IMR-90 (cell line): ENCODE results near the gene GPR62. TPM values are rescaled to one million over a fixed set of nuclear protein-coding genes. Genes with fewer than 3 reads are reported as not detected.

ENCODE experiments used
- ATAC-seq: fragments of 200-7000 bp; cut with Tn5 transposase; 2 replicates; pipeline ENCODE4 v1.9.1; 2020; ENCODE audit warnings: low read depth, mild to moderate bottlenecking, moderate library complexity
- BruUV-seq: library from RNA; stranded (reverse); fragments of 400-500 nt; replicated peaks from 2 replicates; lab custom pipeline; 2021; lab: Mats Ljungman, UMichigan
- CTCF ChIA-PET: fragments of 300-600 bp; formaldehyde crosslinking; extraction: SDS; loops from one replicate; lab custom pipeline; 2021; ENCODE audit warnings: antibody characterized with exemption; lab: Yijun Ruan, JAX
- POLR2A ChIA-PET: fragments of 300-600 bp; sonication (Branson Sonifier 250); formaldehyde crosslinking; loops from one replicate; lab custom pipeline; 2022; ENCODE audit warnings: antibody characterized with exemption; ENCODE audit not compliant: unreplicated experiment; lab: Charles Lee
- DNase-seq: peaks from one replicate; pipeline ENCODE4 v3.0.0; 2013
- H2AFZ ChIP-seq: replicated peaks from 2 replicates; pipeline ENCODE3; 2013; ENCODE audit warnings: low read length, mild to moderate bottlenecking; ENCODE audit not compliant: poor library complexity
- H2AK5ac ChIP-seq: 2 replicates; pipeline ENCODE4 v1.6.1; 2013; ENCODE audit warnings: low read depth, low read length, inconsistent platforms
- H2AK9ac ChIP-seq: replicated peaks from 2 replicates; pipeline ENCODE3; 2013; ENCODE audit warnings: mild to moderate bottlenecking, low read depth, low read length, moderate library complexity; ENCODE audit not compliant: poor library complexity
- H2BK120ac ChIP-seq: 2 replicates; pipeline ENCODE4 v1.6.1; 2013; ENCODE audit warnings: low read depth, low read length, inconsistent platforms
- H2BK15ac ChIP-seq: 3 replicates; pipeline ENCODE4 v1.6.1; 2013; ENCODE audit warnings: low read depth, low read length, inconsistent platforms
- H2BK20ac ChIP-seq: 2 replicates; pipeline ENCODE4 v1.6.1; 2013; ENCODE audit warnings: low read depth, mild to moderate bottlenecking, inconsistent platforms, low read length, moderate library complexity
- H2BK5ac ChIP-seq: 2 replicates; pipeline ENCODE4 v1.6.1; 2013; ENCODE audit warnings: mild to moderate bottlenecking, low read depth, low read length, inconsistent platforms; ENCODE audit not compliant: poor library complexity, severe bottlenecking
- H3K14ac ChIP-seq: replicated peaks from 2 replicates; pipeline ENCODE4 v1.6.1; 2013; ENCODE audit warnings: low read depth, low read length, inconsistent platforms
- H3K18ac ChIP-seq: 2 replicates; pipeline ENCODE4 v1.6.1; 2013; ENCODE audit warnings: low read depth, low read length, control low read depth
- H3K23ac ChIP-seq: 2 replicates; pipeline ENCODE4 v1.6.1; 2013; ENCODE audit warnings: low read depth, low read length, inconsistent platforms
- H3K27ac ChIP-seq: 2 replicates; pipeline ENCODE4 v1.5.1; 2013; ENCODE audit warnings: mild to moderate bottlenecking, control low read depth, low read length; ENCODE audit not compliant: insufficient read depth
- H3K27me3 ChIP-seq: 2 replicates; pipeline ENCODE4 v1.6.1; 2013; ENCODE audit warnings: low read length; ENCODE audit not compliant: control insufficient read depth, insufficient read depth
- H3K36me3 ChIP-seq: 2 replicates; pipeline ENCODE4 v1.6.1; 2013; ENCODE audit warnings: low read length, mixed read lengths; ENCODE audit not compliant: control insufficient read depth, insufficient read depth
- H3K4ac ChIP-seq: 2 replicates; pipeline ENCODE4 v1.6.1; 2013; ENCODE audit warnings: low read depth, low read length, inconsistent platforms
- H3K4me1 ChIP-seq: 2 replicates; pipeline ENCODE4 v1.6.1; 2013; ENCODE audit warnings: low read length, mixed read lengths; ENCODE audit not compliant: control insufficient read depth, insufficient read depth
- H3K4me2 ChIP-seq: 2 replicates; pipeline ENCODE4 v1.6.1; 2013; ENCODE audit warnings: low read depth, mild to moderate bottlenecking, control low read depth, low read length, moderate library complexity
- H3K4me3 ChIP-seq: 2 replicates; pipeline ENCODE4 v1.5.1; 2013; ENCODE audit warnings: low read depth, mild to moderate bottlenecking, control low read depth, low read length, moderate library complexity; ENCODE audit not compliant: insufficient read depth
- H3K56ac ChIP-seq: 2 replicates; pipeline ENCODE4 v1.6.1; 2013; ENCODE audit warnings: low read length, inconsistent platforms; ENCODE audit not compliant: insufficient read depth; ENCODE audit errors: extremely low read depth
- H3K79me1 ChIP-seq, 2 experiments: 2 replicates each; pipeline ENCODE4 v1.6.1; 2013; ENCODE audit warnings: low read length in 2 of 2, inconsistent platforms in 1 of 2, low read depth in 1 of 2
- H3K9ac ChIP-seq: 2 replicates; pipeline ENCODE4 v1.6.1; 2013; ENCODE audit warnings: low read depth, low read length, control low read depth
- H3K9me1 ChIP-seq: 2 replicates; pipeline ENCODE4 v1.6.1; 2013; ENCODE audit warnings: low read length, inconsistent platforms; ENCODE audit not compliant: insufficient read depth
- H3K9me3 ChIP-seq: 2 replicates; pipeline ENCODE4 v1.6.1; 2013; ENCODE audit warnings: low read length; ENCODE audit not compliant: control insufficient read depth, insufficient read depth
- H4K20me1 ChIP-seq: 2 replicates; pipeline ENCODE4 v1.6.1; 2013; ENCODE audit warnings: low read length, inconsistent platforms; ENCODE audit not compliant: insufficient read depth
- H4K5ac ChIP-seq: 2 replicates; pipeline ENCODE4 v1.6.1; 2013; ENCODE audit warnings: mild to moderate bottlenecking, low read depth, low read length, control low read depth
- H4K8ac ChIP-seq, 2 experiments: 2 replicates each; pipeline ENCODE4 v1.6.1; 2013; ENCODE audit warnings: low read depth in 2 of 2, low read length in 2 of 2, control low read depth in 1 of 2, inconsistent platforms in 1 of 2
- H4K91ac ChIP-seq: 2 replicates; pipeline ENCODE4 v1.6.1; 2013; ENCODE audit warnings: low read depth, low read length, inconsistent platforms; ENCODE audit not compliant: insufficient read depth
- MAFK ChIP-seq: IDR thresholded peaks from 2 replicates; pipeline ENCODE4 v1.6.1; 2012; ENCODE audit warnings: low read depth, low read length, improper control_type of control experiment
- WGBS, 2 experiments: methylation state at CpG; one replicate each; pipeline versions ENCODE4 v1.1.5 to v1.1.7; 2013; ENCODE audit warnings: missing lambda C conversion rate in 2 of 2; ENCODE audit not compliant: insufficient read length in 1 of 2; ENCODE audit errors: extremely low coverage in 2 of 2; 5-methylcytosine and 5-hydroxymethylcytosine counted together
- dilution Hi-C: fragments of 300-500 bp; cut with HindIII; formaldehyde crosslinking; loops from one replicate; pipeline ENCODE4 v1.14.3; 2018; ENCODE audit warnings: low sequenced_read_pairs; ENCODE audit not compliant: unreplicated experiment
- in situ Hi-C: fragments of 300-500 bp; cut with MboI; formaldehyde crosslinking; loops from 3 replicates; pipeline ENCODE4 v1.14.3; 2019; ENCODE audit warnings: low sequenced_read_pairs, inconsistent platforms, mixed read lengths
- intact Hi-C: fragments of 100-400 bp; cut with micrococcal nuclease; formaldehyde crosslinking; loops from 2 replicates; pipeline ENCODE4 v1.10.0; 2022
- polyA plus RNA-seq, 3 experiments: library from polyadenylated mRNA; depleted of rRNA; stranded (reverse); fragments of >200 nt; gene quantifications; 2 replicates each; pipeline ENCODE4 v1.2.3, GENCODE V29; 2012; ENCODE audit warnings: low replicate concordance in 1 of 3
- total RNA-seq: library from RNA; depleted of rRNA; stranded (reverse); fragments of >200 nt; gene quantifications from 2 replicates; pipeline ENCODE4 v1.2.3, GENCODE V29; 2012

Gene GPR62
- total and polyA plus RNA-seq, 2 of the 4 experiments (the other 2 are of a cell fraction), result under 0.01 TPM; not detected in 1

DNA sequence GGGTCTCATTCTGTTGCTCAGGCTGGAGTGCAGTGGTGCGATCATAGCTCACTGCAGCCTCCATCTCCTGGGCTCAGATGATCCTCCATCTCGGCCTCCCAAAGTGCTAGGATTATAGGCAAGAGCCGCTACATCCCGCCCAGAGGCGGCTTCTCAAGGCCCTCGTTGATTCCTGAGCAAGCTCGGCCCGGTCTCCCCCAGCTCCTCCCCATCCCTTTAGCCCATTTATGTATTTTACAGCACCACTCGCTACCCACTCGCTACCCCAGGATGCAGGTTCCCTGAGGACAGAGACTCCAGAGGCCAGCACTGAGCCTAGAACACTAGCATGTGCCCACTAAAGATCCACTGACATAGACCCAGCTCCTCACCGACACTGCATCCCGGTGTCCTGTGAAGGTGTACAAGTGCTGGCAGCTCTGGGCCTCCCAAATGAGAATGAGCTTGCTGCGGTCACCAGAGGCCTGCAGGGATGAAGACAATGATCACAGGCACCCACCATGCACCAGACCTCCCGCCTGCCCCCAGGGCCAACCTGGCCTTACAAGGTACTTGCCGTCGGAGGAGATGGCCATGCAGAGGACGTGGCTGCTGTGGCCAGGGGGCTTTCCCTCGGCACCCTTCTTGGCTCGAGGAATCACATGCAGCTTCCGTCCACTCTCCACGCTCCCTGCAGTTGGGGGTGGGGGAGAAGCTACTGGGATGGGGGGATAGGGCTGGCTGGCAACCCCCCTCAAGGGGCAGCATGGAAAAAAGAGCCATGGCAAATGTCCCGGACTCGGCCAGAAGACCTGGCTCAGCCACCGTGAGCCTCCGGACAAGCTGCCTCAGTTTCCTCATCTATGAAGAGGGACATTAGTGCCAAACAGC is 19.1 kb upstream of the GPR62 start:
- Histone ChIP-seq H4K5ac (no peak overlapping the region), H3K27ac (no peak overlapping the region)

More for the DNA sequence above, 19.1 kb upstream of the GPR62 start:
- H2AFZ ChIP-seq, result no peak overlapping the region
- POLR2A ChIA-PET, result no interaction called here
- H3K4me3 ChIP-seq, result no peak overlapping the region
- H4K8ac ChIP-seq, result no peak overlapping the region
- no peak overlapping the region for H3K23ac ChIP-seq
- H3K4ac ChIP-seq, result no peak overlapping the region
- BruUV-seq, result no TSS peak
- H3K4me1 ChIP-seq, result peaks cover 2% of the 10 kb centered on the region; the same call in 1 of the 2 replicates
- no peak overlapping the region for H3K18ac ChIP-seq
- peaks cover 56% of the 10 kb centered on the region for H3K36me3 ChIP-seq
- peaks cover 7% of the 10 kb centered on the region for H4K20me1 ChIP-seq
- H3K27me3 ChIP-seq, result no peaks in the 10 kb centered on the region
- peaks cover 14 to 24% of the 10 kb centered on the region in 2 experiments; a peak in 2 of 4 replicates for H3K79me1 ChIP-seq
- dilution Hi-C loops, result no loop called here
- WGBS, 2 experiments, result 99% methylated on average over 15 of the region's 25 CpGs; no CpG with 5 or more reads in 1 of the 2 experiments
- no peak overlapping the region for H2BK5ac ChIP-seq
- no peak overlapping the region for H2AK9ac ChIP-seq
- no peak overlapping the region for H2BK20ac ChIP-seq
- TF ChIP-seq MAFK, result no peak
- DNase-seq (no peak), ATAC-seq (no peak)
- no peaks in the 10 kb centered on the region for H3K9me1 ChIP-seq
- H3K9ac ChIP-seq, result no peak overlapping the region
- no peak overlapping the region for H3K56ac ChIP-seq
- CTCF ChIA-PET, result no interaction called here
- H2BK120ac ChIP-seq, result no peak overlapping the region
- H3K4me2 ChIP-seq, result no peak overlapping the region
- intact Hi-C loops, result no loop called here
- no peak overlapping the region for H4K91ac ChIP-seq
- H2AK5ac ChIP-seq, result no peak overlapping the region
- in situ Hi-C loops, result loop anchor here (25.0 kb wide), 1 partner anchor 549 kb away; the partner anchor contains the start of genes MANF and RBM15B
- H2BK15ac ChIP-seq, result no peak overlapping the region
- H3K14ac ChIP-seq, result no peak overlapping the region
- H3K9me3 ChIP-seq, result no peaks in the 10 kb centered on the region
